Inflammatory macrophage treated with lipopolysaccharide for 1 hour (primary cell): ENCODE results near the gene ZNF511.
A peak's percentile ranks its signal among the peaks of the same experiment; 100 is the strongest.
"Not testable (repeated sequence)": the region's sequence is repeated elsewhere in the genome, so short reads cannot be mapped to it uniquely, and the experiment has no call there.

ENCODE experiments used
- DNase-seq, 2 donors: peaks; one replicate each; pipeline ENCODE4 v3.0.0-alpha.2; 2020 to 2022

The ZNF511 gene

DNA sequence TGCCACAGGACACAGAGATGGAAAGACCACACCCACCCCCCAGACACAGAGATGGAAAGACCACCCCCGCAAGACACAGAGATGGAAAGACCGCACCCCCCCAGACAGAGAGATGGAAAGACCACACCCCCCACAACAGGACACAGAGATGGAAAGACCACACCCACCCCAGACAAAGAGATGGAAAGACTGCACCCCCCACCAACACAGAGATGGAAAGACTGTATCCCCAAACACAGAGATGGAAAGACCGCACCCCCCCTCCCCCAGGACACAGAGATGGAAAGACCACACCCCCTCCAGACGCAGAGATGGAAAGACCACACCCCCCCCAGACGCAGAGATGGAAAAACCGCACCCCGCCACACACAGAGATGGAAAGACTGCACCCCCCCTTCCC is 8.0 kb downstream of the ZNF511 start:
- no peak for DNase-seq

DNA sequence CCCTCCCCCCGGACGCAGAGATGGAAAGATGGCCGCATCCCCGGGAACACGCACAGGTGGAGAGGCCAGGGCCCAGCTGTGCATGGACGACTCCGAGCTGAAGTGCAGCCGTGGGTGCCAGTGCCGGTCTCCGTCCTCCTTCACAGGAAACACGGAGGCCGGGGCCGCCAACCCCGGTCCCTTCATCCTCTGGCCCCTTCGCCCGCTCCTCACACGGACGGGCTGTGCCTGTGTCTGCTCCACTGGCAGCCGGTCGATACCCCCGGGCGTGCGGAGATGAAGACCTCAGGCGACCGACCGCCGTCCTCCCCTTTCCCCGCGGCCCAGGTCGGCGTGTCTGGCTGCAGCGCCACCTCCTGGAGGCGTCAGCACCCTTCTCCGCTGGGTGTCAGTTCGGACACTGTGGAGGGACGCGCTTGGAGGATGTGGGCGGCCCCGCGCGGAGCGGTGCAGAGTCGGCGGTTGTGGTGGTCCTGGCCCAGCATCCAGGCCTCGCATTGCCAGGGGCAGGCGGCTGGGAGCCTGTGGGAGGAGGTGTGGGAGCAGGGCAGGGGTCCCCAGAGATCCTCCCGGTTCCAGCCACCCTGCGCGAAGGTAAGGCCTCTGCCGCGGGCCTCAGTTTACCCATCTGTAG is 9.9 kb downstream of the ZNF511 start:
- DNase-seq: peak; percentile 39 to 79

DNA sequence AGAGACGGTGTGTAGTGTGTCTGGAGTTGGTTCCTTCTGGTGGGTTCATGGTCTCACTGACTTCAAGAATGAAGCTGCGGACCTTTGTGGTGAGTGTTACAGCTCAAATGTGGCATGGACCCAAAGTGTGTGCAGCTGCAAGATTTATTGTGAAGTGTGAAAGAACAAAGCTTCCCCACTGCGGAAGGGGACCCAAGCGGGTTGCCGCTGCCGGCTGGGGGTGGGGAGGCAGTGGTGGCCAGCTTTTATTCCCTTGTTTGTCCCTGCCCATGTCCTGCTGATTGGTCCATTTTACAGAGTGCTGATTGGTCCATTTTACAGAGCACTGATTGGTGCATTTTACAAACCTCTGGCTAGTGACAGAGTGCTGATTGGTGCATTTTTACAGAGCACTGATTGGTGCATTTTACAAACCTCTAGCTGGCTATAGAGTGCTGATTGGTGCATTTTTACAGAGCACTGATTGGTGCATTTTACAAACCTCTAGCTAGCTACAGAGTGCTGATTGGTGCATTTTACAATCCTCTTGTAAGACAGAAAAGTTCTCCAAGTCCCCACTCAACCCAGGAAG is 12.2 kb downstream of the ZNF511 start:
- not testable (repeated sequence) for DNase-seq

DNA sequence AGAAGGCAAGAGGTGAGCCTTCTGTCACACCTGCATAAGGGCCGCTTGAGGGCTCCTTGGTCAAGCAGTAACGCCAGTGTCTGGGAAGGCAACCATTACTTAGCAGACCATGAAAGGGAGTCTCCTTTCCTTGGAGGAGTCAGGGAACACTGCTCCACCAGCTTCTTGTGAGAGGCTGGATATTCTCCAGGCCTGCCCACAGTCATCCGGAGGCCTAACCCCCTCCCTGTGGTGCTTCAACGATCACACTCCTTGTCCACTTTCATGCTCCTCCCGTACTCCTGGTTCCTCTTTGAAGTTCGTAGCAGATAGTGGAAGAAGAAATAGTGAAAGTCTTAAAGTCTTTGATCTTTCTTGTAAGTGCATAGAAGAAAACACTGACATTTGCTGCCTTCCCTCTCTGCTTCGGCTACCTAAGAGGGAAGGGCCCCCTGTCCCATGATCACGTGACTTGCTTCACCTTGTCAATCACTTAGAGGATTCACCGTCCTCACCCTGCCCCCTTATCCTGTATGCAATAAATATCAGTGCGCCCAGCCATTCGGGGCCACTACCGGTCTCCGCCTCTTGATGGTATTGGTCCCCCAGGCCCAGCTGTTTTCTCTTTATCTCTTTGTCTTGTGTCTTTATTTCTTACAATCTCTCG is 13.5 kb downstream of the ZNF511 start:
- DNase-seq: not testable (repeated sequence)

DNA sequence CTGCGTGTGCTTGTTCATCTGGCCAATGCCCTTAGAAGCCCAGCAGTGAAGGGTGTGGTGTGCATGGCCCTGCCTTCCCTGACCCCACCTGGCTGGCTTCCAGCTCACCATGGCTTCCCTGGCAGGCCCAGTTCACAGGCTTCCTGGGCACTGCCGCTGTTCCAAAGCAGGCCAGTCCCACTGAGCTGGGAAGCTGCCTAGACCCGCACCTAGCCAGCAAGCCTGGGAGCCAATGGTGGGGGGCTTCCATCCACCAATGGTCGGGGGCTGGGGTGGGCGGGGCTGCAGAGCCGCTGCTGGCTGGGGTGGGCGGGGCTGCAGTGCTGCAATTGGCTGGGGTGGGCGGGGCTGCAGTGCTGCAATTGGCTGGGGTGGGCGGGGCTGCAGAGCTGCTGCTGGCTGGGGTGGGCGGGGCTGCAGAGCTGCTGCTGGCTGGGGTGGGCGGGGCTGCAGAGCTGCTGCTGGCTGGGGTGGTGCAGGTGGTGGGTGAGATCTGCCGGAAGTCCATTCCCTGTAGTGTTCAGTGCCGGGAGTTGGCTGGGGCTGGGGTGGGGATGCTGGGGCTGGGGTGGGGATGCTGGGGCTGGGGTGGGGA is 15.6 kb downstream of the ZNF511 start:
- no peak for DNase-seq

DNA sequence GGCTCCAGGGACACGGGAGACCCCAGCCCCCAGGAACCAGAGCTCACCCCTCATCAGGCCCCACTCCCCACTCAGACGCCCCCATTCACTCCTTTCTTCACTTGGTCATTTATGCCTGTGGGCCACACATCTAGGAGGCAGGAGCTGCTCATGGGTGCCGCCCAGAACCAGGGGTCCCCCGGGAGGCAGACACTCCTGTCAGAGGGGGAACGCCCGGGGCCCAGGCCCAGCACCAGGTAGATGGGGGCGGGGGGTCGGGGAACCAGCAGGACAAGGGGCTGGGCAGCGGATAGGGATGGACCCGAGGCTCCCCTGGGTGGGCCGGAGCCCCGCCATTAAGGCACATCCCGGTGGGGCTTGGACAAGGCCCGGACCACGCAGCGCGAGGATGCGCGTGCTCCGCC is 16.1 kb downstream of the ZNF511 start:
- no peak for DNase-seq

DNA sequence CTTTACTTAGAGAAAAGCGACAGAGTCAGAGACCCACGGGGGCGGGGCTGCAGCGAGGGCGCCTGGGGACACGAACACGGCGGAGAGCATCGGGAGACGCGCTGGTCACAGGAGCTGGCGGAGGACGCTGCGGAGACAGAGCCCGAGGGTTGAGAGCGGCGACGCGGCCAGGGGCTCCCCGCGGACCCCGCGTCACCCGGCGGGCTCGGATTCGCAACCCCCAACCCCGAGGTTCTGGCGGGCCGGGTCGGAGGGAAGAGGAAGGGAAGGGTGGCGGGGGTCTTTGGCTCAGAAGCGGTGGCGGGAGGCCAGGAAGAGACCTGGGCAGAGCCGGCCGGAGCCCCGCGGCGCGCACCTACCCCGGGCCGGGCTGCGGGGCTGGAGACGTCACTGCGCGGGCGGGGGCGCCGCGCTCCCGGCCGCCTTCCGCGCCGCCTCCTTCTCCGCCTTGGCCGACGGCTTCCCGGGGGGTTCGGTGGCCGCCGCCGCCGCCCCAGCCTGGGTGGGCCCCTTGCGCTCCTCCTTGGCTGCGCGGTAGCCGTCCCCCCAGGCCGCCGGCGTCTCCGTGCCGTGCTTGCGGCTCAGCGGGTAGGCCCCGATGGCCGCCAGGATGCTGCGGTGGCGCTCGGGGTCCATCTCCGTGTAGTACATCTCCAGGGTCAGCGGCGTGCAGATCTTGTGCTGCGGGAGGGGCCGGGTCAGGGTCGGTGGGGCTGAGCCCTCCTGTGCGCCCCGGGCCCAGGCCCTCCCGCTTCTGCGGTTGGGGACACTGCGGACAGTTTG is 16.9 kb downstream of the ZNF511 start:
- no peak for DNase-seq

DNA sequence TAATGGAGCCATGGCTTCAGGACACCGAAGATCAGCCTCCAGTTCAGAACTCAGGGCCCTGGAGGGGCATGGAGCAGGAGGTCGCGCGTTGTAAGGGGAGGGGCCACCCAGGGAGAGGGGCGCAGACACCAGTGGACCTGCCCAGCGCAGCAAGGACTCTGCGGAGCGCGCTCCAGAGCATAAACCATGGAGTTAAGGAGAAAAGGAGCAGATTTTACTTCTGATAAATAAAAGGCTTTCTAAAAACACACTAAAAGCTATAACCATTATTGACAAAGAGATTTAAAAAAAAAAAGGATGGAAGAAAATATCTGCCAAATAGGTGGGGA is 17.5 kb downstream of the ZNF511 start:
- DNase-seq: no peak

DNA sequence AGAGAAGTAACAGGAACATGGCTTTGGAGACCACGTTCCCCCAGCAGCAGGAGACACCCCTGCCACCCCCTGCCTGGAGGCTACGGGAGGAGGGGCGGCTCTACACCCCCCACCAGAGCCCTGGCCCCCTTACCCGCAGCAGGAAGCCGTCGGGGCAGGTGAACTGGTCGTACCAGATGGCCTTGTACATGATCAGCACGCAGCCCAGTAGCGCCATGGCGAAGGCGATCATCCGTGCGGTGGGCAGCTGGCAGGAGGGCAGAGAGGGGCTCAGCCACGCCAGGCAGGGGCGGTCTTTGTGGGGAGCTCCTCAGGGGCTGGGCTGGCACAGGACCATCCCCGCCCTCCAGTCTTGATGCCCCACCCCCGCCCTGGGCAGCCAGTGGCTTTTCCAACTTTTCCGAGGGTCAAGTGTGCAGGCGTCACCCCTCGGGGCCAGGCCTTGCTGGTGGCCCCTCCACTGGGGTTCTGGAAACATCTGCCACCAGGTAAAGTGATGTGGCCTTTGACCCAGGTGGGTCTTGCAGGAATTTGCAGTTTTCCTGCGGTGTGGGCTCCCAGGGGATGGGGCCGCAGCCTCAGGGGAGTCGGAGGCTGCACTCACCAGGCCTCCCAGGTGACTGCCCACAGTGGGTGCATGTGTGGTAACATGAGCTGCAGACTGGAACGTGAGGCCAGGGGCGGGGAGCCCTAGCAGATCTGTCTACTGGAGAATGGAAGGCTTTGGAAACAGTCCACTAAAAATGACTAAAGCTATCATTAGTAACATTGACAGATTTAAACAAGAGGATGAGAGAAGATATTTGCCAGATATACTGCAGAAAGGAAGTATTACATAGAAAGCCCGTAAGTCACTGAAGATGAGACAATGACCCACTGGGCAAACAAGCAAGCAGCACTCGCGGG is 18.3 kb downstream of the ZNF511 start:
- no peak for DNase-seq

DNA sequence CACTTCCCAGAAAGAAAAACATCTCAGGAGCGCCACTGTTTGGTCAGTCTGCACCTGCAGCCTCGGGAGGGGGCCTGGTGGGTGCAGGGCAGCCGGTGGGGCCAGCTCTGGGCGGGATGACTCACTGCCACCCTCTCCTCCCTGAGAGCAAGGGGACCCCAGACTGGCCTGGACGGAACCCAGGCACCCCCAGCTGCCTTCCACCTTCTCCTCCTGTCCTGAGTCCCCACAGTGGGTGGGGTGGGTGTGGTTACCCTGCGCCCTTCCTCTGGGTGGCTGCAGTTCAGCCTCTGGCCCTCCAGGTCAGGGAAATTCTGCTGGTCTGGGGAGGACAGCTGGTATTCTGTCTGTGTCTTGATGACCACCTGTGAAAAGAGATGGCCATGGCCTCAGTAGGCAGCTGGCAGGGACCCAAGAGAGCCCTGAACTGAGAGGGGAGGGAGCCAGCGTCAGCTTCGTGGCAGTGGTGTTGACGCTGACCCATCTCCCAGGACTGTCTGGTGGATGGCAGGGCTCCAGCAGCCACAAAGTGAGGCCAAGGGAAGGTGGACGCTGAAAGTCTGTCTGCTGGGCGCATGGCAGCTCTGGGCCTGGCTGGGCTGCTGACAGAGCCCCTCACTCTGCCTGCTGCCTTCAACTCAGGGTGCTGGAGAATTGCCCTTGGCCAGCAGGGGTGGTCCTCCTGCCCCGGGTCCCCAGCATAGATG is 19.1 kb downstream of the ZNF511 start:
- DNase-seq: no peak

DNA sequence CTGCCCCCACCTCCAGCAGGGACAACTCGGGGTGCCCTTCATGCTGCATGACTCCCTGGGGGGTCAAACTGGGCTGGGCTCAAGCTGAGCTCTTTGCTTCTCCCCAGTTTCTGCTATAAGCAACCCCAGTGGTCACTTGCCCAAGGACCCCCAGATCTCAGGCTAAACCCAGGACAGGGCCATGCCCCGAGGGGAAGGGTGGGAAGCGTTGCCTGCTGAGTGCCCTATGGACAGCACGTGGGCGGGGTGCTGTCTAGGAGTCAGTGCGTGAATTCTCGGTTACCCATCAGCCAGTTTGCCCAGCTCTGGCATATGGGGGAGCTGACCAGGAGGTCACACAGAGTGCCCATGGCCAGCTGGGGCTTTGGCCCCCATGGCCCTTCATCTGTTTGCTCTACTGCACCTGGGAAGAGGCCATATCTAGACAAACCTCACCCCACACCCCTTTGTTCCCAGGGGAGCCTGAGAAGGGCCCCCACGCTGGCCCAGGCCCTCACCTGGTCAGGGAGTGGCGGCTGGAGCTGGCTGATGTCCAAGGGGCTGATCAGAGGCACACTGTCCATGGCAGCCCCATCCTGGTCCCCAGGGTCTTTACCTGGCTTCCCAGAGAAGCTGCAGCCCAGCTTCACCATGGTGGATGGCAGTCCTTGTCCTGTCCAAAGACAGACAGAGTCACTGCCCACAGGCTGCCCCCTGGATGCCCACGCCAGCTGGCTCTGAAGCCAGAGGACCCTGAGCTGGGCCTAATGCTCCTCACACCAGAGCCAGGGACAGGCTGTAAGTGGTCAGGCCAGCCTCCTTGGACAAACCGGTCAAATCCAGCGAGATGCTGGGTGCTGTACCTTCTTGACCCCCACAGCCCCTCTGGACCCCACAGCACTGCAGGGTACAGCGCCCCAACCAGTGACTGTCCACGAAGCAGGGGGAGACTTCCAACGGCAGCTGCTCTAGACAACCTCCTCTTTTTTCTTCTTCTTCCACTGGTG is 19.9 kb downstream of the ZNF511 start:
- no peak for DNase-seq

DNA sequence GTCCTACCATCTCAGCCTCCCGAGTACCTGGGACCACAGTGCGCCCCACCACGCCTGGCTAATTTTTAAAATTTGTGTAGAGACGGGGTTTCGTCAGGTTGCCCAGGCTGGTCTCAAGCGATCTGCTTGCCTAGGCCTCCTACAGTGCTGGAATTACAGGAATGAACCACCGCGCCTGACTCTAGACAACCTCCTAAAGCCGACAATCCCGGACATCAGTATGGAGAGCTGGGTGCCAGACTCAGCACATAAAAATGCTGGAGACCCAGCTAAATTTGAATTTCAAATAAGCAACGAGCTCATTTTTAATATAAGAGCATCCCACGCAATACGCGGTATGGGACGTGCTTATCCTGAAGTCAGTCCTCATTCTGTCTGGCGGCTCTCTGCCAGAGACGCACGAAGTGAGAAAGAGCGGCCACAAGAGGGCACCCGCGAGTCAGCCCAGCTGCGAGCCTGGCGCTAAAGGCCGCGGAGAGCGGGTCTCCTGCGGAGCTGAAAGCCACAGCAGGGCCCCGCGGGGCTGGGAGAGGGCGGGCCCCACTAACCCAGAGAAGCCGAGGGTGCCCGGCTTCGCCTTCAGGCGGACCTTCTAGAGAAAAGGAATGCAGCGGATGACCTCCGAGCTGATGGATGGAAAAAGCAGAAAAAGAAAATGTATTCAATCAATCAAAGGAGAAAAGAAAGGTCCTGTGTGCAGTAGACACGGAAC is 20.9 kb downstream of the ZNF511 start:
- peak; percentile 61 to 95 for DNase-seq

DNA sequence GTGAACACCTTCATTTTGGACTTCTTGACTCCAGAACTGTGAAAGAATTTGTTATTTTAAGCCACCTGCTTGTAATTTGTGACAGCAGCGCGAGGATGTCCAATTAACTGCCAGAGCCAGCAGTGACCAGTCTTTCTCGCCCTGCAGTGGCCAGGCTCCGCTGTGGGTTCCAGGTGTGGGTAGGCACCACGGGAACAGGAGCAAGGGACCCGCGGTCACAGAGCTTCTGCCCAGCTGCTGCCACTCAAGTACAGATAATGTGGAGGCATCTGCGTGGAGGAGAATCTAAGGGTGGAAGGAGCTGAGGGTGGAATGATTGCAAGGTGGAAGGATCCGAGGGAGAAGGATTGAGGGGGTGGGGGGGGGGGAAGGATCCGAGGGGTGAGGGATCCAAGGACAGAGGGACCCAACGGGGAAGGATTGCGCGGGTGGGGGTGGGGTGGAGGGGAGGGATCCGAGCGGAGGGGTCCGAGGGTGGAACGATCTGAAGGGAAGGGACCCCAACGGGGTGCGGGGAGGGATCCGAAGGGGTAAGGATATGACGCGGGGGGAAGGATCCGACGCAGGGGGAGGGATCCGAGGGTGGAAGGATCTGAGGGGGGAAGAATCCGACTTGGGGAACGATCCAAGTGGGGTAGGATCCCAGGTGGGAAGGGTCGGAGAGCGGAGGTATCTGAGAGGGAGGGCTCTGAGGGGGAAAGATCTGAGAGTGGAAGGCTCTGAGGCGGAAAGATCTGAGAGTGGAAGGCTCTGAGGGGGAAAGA is 24.4 kb downstream of the ZNF511 start:
- no peak for DNase-seq

DNA sequence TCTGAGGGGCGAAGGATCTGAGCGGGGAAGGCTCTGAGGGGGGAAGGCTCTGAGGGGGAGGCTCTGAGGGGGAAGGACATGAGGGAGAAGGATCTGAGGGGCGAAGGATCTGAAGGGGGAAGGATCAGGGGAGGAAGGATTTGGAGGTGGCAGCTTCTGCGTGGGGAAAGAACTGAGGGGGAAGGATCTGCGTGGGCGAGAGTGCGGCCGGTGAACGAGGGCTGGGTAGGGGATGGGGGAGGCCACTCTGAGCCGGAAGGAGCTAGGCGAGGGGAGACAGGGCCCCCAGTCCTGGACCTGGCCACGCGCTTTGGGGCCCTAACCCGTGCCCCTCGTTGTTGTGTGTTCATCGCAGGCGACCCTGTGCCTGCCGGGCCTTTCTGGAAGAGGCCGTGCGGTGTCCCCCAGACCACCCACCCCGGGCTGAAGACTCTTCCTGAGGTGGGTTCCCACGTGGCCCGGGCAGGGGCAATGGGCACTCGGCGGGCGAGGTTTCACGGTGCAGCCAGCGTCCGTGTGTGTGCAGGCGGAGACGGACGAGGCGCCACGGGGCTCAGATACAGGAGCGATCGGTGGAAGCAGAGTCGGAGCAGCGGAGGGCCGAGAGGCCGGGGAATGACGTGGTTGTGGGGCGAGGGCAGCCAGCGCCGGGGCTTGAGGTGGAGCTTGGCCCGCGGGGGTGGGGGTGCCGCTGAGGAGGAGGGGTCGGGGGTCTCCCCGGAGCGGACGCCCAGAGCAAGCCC is 26.0 kb downstream of the ZNF511 start:
- no peak for DNase-seq

DNA sequence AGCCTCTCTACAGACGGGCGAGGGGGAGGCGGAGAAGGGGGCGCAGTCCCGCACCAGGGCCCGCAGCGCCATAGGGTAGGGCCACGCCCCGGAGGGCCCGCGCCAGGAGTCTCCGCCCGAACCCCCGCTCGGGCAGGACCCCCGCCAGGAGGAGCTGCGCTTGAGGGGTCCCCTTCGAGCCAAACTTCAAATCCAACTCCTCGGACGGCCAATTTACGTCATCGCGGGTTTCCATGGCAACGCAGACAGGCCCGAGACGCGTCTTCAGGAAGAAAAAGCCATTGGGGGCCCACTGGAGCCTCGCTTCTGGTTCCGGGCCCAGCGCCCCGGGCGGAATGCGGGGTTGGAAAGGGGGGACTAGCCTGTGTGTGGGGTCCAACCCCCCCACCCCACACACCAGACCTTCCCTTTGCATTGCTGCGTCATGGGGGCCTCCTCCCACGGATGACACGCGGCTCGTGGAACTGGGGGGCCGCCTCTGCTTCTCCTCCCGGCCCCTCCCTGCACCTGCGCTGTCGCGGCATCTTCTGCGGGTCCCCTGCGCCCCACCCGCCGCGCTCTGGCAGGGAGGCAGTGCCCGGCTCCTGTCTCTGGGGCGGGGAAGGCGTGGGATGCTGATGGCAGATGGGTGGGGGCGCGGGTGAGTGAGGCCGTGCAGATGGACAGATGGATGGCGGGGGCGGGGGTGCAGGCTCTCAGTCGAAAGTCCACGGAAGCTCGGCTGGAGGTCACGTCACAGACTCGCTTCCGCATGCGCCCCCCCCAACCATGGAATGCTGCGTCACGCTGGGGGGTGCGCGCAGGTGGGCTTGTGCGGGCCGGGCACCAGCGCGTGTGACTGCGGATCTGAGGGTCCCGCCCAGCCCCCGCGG is 26.8 kb downstream of the ZNF511 start:
- DNase-seq: peak in 1 of 2 donors; percentile 52

DNA sequence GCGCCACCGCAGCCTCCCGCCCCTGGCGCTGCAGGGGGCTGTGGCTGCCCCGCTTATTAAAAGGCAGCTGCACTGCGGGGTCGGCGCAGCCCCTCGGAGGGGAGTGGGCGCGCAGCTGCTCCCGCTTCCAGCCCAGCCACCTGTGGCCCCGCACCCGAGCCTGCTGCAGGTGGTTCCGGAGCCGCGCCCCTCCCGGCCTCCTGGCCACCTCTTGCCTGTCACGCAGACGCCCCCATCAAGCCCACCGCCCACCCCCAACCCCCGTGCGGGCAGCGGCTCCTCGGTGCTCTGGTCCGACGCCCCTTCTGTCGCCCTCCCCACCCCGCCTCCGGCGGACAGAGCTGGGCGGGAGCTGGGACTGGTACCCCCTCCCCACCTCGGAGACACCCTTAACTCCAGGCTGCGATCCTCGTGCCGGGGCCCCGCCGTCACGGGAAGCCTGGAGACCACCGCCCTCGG is 27.4 kb downstream of the ZNF511 start:
- no peak for DNase-seq
